Uterus (tissue), 4 donors: ENCODE data around the gene CACNG5. TPM values are rescaled to one million over a fixed set of nuclear protein-coding genes. Genes with fewer than 3 reads are reported as not detected.

Experiments used
- DNase-seq, 2 donors: peaks; one replicate each; pipeline ENCODE4 v3.0.0-alpha.2; 2019 to 2020
- H3K27ac ChIP-seq, 2 donors: fragments of 200-600 bp; sonication (generic); 1 replicate in 1 of 2; 2 replicates in 1 of 2; pipeline ENCODE4 v1.5.1; 2016 to 2018
- H3K27me3 ChIP-seq, 2 donors: fragments of 200-600 bp; sonication (generic); one replicate each; pipeline ENCODE4 v1.5.1; 2018 to 2019; ENCODE audit warnings: control low read depth in 1 of 2
- H3K36me3 ChIP-seq, 2 donors: fragments of 200-600 bp; sonication (generic); one replicate each; pipeline ENCODE4 v1.5.1; 2019; ENCODE audit warnings: control low read depth in 1 of 2
- H3K4me1 ChIP-seq, 2 donors: fragments of 200-600 bp; sonication (generic); one replicate each; pipeline ENCODE4 v1.5.1; 2018 to 2019; ENCODE audit warnings: control low read depth in 1 of 2
- H3K4me3 ChIP-seq, 2 donors: fragments of 200-600 bp; sonication (generic); 1 replicate in 1 of 2; 2 replicates in 1 of 2; pipeline ENCODE4 v1.5.1; 2018 to 2019; ENCODE audit warnings: mild to moderate bottlenecking in 1 of 2
- H3K9me3 ChIP-seq, 2 donors: fragments of 200-600 bp; sonication (generic); one replicate each; pipeline ENCODE4 v1.5.1; 2019; ENCODE audit warnings: control low read depth in 1 of 2
- CTCF ChIP-seq, 4 experiments: fragments of 200-600 bp in 2 of 4; fragments of 450-650 bp in 2 of 4; sonication (generic) in 2 of 4; IDR thresholded peaks; one replicate each; pipeline ENCODE4 v1.5.1; 2016 to 2019; ENCODE audit warnings: antibody characterized with exemption in 4 of 4, mild to moderate bottlenecking in 2 of 4, moderate library complexity in 1 of 4
- POLR2A ChIP-seq, 2 donors: fragments of 450-650 bp; IDR thresholded peaks; one replicate each; pipeline ENCODE4 v1.6.1; 2016; ENCODE audit warnings: antibody characterized with exemption in 2 of 2, mild to moderate bottlenecking in 1 of 2, moderate library complexity in 1 of 2
- intact Hi-C: fragments of 100-400 bp; cut with DNase I; formaldehyde crosslinking; loops from one replicate; pipeline ENCODE4 v1.15.1; 2023; ENCODE audit warnings: low total_unique reads
- total RNA-seq, 4 donors: library from RNA; depleted of rRNA in 3 of 4; stranded (reverse); fragments of >200 nt in 3 of 4; gene quantifications; one replicate each; pipeline versions ENCODE4 v1.1.0 to v1.2.4, GENCODE V29; 2014 to 2023
- donor health status: DM: yes; HTN: yes; CAD: no.

Gene CACNG5
- total RNA-seq, 4 donors from 2014 or later: 6.6 TPM; not detected in 3

DNA sequence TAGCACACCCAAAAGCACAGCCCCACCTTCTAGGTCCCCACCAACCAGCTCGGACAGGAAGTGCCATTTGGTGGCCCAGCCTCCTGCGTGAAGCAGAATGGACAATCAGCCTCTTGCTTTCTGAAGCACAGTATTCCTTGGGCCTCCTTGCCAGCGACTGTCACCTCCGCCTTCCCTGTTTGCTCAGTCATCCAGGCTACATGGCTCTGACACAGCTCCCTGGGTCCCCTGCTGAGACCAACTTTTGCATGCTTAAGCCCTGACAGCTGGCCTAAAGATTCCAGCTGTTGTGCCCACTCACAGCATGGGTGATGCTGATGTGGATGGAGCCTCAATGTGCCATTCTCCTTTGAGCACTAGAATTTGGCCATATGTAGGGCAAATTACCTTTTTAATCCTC is 4.5 kb upstream of the CACNG5 start:
- H3K27ac ChIP-seq: no peak overlapping the region
- no peak overlapping the region for H3K4me3 ChIP-seq
- H3K27me3 ChIP-seq: no peaks in the 10 kb centered on the region
- intact Hi-C loops: no loop called here
- H3K36me3 ChIP-seq: no peaks in the 10 kb centered on the region
- no peaks in the 10 kb centered on the region for H3K9me3 ChIP-seq
- no peaks in the 10 kb centered on the region for H3K4me1 ChIP-seq
- TF ChIP-seq POLR2A (IDR thresholded peaks at IDR 0.05): no peak
- TF ChIP-seq CTCF (IDR thresholded peaks at IDR 0.05): no peak
- no peak for DNase-seq

DNA sequence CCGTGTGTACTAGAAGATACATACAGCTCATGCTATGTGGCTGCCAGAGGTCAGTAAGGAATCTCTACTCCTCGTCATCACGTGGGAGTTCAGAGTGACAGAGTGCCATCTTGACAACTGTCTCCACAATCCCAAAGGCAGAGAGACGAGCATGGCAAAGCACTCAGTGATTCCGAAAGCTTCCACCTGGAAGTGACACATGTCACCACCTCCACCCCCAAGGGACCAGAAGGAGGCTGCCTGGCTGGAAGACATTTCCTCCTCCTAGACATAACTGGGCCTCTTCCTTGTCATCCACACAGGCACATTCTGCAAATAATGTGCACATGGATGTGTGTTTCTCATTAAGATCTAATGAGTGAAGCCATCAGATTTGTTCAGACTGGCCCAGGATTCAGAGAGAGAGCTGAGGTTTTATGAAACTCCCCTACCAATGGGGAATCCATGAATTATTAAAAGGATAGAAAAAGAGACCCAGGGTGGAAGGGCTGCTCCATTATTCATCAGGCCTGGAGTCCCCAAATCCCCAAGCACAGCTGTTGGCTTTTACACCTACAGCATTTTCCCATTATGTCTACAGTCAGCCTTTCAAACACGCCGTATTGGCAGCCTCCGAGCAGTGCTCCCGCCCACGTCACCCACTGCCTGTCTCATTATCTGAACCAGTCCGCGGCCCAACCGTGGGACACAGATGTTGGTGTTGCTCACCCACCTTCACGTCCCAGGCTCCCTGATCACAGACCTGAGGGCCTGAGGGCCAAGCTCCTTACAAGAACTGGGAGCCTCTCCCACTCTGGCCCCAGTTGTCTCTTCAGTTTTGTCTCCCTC is 3.3 kb upstream of the CACNG5 start:
- intact Hi-C loops: no loop called here
- Histone ChIP-seq H3K9me3 (no peaks in the 10 kb centered on the region), H3K4me3 (no peak overlapping the region), H3K4me1 (no peaks in the 10 kb centered on the region), H3K27ac (no peak overlapping the region), H3K36me3 (no peaks in the 10 kb centered on the region), H3K27me3 (no peaks in the 10 kb centered on the region)
- no peak for DNase-seq
- TF ChIP-seq POLR2A (IDR thresholded peaks at IDR 0.05): no peak

GRCh38 chr17:66833201-66833600 is 1.7 kb upstream of the CACNG5 start:
- intact Hi-C loops: no loop called here
- H3K27me3 ChIP-seq: no peaks in the 10 kb centered on the region
- TF ChIP-seq CTCF (IDR thresholded peaks at IDR 0.05) (no peak), POLR2A (IDR thresholded peaks at IDR 0.05) (no peak)
- no peak overlapping the region for H3K27ac ChIP-seq
- no peaks in the 10 kb centered on the region for H3K9me3 ChIP-seq
- DNase-seq: no peak
- no peak overlapping the region for H3K4me3 ChIP-seq
- no peaks in the 10 kb centered on the region for H3K36me3 ChIP-seq
- H3K4me1 ChIP-seq: no peaks in the 10 kb centered on the region

DNA sequence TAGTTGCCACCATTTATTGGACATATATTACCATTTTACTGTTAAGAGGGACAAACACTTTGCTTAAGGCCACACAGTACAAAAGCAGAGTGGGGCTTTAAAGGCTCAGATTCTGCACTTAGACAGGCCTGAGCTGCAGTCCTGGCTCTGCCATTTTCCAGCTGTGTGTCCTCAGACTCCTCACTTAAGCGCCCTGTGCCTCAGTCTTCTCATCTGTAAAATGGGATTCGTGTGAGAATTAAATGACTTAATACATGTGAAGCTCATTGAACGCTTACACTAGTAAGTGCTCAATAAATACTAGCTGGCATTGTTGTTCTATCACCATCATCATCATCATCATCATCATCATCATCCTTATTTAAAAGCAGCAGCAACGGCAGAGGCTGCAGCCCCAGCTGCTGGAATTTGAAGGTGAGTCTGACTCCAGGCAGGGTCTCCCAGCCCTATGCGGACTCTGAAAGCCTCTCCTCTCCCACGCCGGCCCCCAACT is 445 bp upstream of the CACNG5 start:
- no peaks in the 10 kb centered on the region for H3K27me3 ChIP-seq
- H3K36me3 ChIP-seq: no peaks in the 10 kb centered on the region
- intact Hi-C loops: no loop called here
- no peaks in the 10 kb centered on the region for H3K9me3 ChIP-seq
- TF ChIP-seq CTCF (IDR thresholded peaks at IDR 0.05) (no peak), POLR2A (IDR thresholded peaks at IDR 0.05) (no peak)
- no peak overlapping the region for H3K27ac ChIP-seq
- DNase-seq: no peak
- H3K4me3 ChIP-seq: no peak overlapping the region
- no peaks in the 10 kb centered on the region for H3K4me1 ChIP-seq

- H3K36me3 ChIP-seq: no peaks in the 10 kb centered on the region
- no peak for TF ChIP-seq POLR2A (IDR thresholded peaks at IDR 0.05)
- no peak for TF ChIP-seq CTCF (IDR thresholded peaks at IDR 0.05)
- no peak overlapping the region for H3K4me3 ChIP-seq
- H3K4me1 ChIP-seq: no peaks in the 10 kb centered on the region
- intact Hi-C loops: no loop called here
- no peaks in the 10 kb centered on the region for H3K27me3 ChIP-seq
- H3K9me3 ChIP-seq: no peaks in the 10 kb centered on the region
- no peak overlapping the region for H3K27ac ChIP-seq
- DNase-seq: no peak
Measured at GRCh38 chr17:66835476-66835875, 559 bp downstream of the CACNG5 start.
